SK-N-SH (cell line): ENCODE results near the gene TIAL1. TPM values are rescaled to one million over a fixed set of nuclear protein-coding genes. Genes with fewer than 3 reads are reported as not detected.

ENCODE experiments used
- CTCF ChIA-PET: fragments of 300-600, 350-600 bp; formaldehyde crosslinking; extraction: SDS; loops from one replicate; lab custom pipeline; 2021; lab: Yijun Ruan, JAX
- POLR2A ChIA-PET: fragments of 350-600 bp; sonication (Branson Sonifier 250); formaldehyde crosslinking; extraction: SDS; loops from one replicate; lab custom pipeline; 2020; ENCODE audit warnings: antibody characterized with exemption, inconsistent platforms; lab: Yijun Ruan, JAX
- DNase-seq: peaks from one replicate; pipeline ENCODE4 v3.0.0; 2012
- H2AFZ ChIP-seq: fragments of 200-600 bp; sonication (generic); 2 replicates; pipeline ENCODE4 v1.8.1; 2016; ENCODE audit warnings: antibody characterized with exemption, mild to moderate bottlenecking, low read depth
- H3F3A ChIP-seq: fragments of 200-600 bp; sonication (generic); replicated peaks from 2 replicates; pipeline ENCODE3; 2016; ENCODE audit warnings: antibody characterized with exemption, mild to moderate bottlenecking; ENCODE audit not compliant: insufficient read depth
- H3K27ac ChIP-seq, 2 experiments: fragments of 200-500 bp in 1 of 2; fragments of 200-600 bp in 1 of 2; sonication (Bioruptor generic) in 1 of 2; sonication (generic), shearing (Covaris generic) in 1 of 2; 2 replicates each; pipeline versions ENCODE4 v1.5.1 to v1.6.1; 2014 to 2016; ENCODE audit warnings: low read depth in 2 of 2, inconsistent platforms in 1 of 2, low read length in 1 of 2, mild to moderate bottlenecking in 1 of 2, mixed read lengths in 1 of 2
- H3K27me3 ChIP-seq: fragments of 200-600 bp; sonication (generic), shearing (Covaris generic); 2 replicates; pipeline ENCODE4 v1.6.1; 2016; ENCODE audit warnings: mixed run types; ENCODE audit not compliant: insufficient read depth
- H3K36me3 ChIP-seq, 2 experiments: fragments of 200-500 bp in 1 of 2; fragments of 200-600 bp in 1 of 2; sonication (Bioruptor generic) in 1 of 2; sonication (generic) in 1 of 2; replicated peaks in 1 of 2; 2 replicates each; pipeline versions ENCODE3 to v1.5.1; 2014 to 2016; ENCODE audit warnings: low read length in 1 of 2, mild to moderate bottlenecking in 1 of 2; ENCODE audit not compliant: insufficient read depth in 2 of 2, control insufficient read depth in 1 of 2
- H3K4me1 ChIP-seq, 2 experiments: fragments of 200-500 bp in 1 of 2; fragments of 200-600 bp in 1 of 2; sonication (Bioruptor generic) in 1 of 2; sonication (generic), shearing (Covaris generic) in 1 of 2; 2 replicates each; pipeline versions ENCODE4 v1.5.1 to v1.6.1; 2014 to 2016; ENCODE audit warnings: low read depth in 1 of 2, low read length in 1 of 2, mixed run types in 1 of 2; ENCODE audit not compliant: insufficient read depth in 2 of 2, control insufficient read depth in 1 of 2
- H3K4me2 ChIP-seq: fragments of 200-600 bp; sonication (generic), shearing (Covaris generic); 2 replicates; pipeline ENCODE4 v1.6.1; 2017; ENCODE audit warnings: mixed run types
- H3K4me3 ChIP-seq, 2 experiments: fragments of 200-500 bp in 1 of 2; fragments of 200-600 bp in 1 of 2; sonication (Bioruptor generic) in 1 of 2; sonication (generic), shearing (Covaris generic) in 1 of 2; 2 replicates each; pipeline versions ENCODE4 v1.5.1 to v1.8.1; 2014 to 2016; ENCODE audit warnings: low read depth in 2 of 2, inconsistent platforms in 1 of 2, low read length in 1 of 2, mild to moderate bottlenecking in 1 of 2, mixed read lengths in 1 of 2, moderate library complexity in 1 of 2
- H3K79me2 ChIP-seq: fragments of 200-600 bp; sonication (generic); 2 replicates; pipeline ENCODE4 v1.8.1; 2017; ENCODE audit warnings: mild to moderate bottlenecking; ENCODE audit not compliant: insufficient read depth
- H3K9ac ChIP-seq: fragments of 200-600 bp; sonication (generic); 2 replicates; pipeline ENCODE4 v1.6.1; 2017; ENCODE audit warnings: mixed run types
- H3K9me2 ChIP-seq: fragments of 200-600 bp; sonication (generic); 2 replicates; pipeline ENCODE4 v1.6.1; 2017; ENCODE audit warnings: mixed run types
- H3K9me3 ChIP-seq: fragments of 200-600 bp; sonication (generic); 2 replicates; pipeline ENCODE4 v1.6.1; 2017; ENCODE audit warnings: mixed run types, mild to moderate bottlenecking, moderate library complexity
- H4K20me1 ChIP-seq: fragments of 200-600 bp; sonication (generic); 2 replicates; pipeline ENCODE4 v1.6.1; 2017; ENCODE audit warnings: mild to moderate bottlenecking, mixed run types; ENCODE audit not compliant: insufficient read depth
- CHD2 ChIP-seq: fragments of 150-350 bp; IDR thresholded peaks from 2 replicates; pipeline ENCODE4 v1.6.1; 2018; ENCODE audit warnings: low read length; ENCODE audit not compliant: partially characterized antibody
- CTCF ChIP-seq: fragments of 200-600 bp; sonication (generic); IDR thresholded peaks from 2 replicates; pipeline ENCODE4 v1.6.1; 2017; ENCODE audit warnings: antibody characterized with exemption, mild to moderate bottlenecking, moderate library complexity
- ELF1 ChIP-seq: IDR thresholded peaks from 2 replicates; pipeline ENCODE4 v1.4.0; 2012
- EZH2phosphoT487 ChIP-seq: fragments of 200-600 bp; sonication (generic); IDR thresholded peaks from 2 replicates; pipeline ENCODE4 v1.6.1; 2017; ENCODE audit warnings: low read depth, mixed run types, mild to moderate bottlenecking, antibody characterized with exemption, moderate library complexity, borderline replicate concordance
- FOXM1 ChIP-seq: IDR thresholded peaks from 2 replicates; pipeline ENCODE4 v1.4.0; 2012; ENCODE audit warnings: low read depth, mild to moderate bottlenecking
- GABPA ChIP-seq: IDR thresholded peaks from 2 replicates; pipeline ENCODE4 v1.4.0; 2012; ENCODE audit warnings: low read depth, mild to moderate bottlenecking
- GATA2 ChIP-seq: sonication (generic); formaldehyde crosslinking; IDR thresholded peaks from 2 replicates; pipeline ENCODE4 v1.5.0; 2020; ENCODE audit warnings: mild to moderate bottlenecking, missing genetic modification reagents
- JUND ChIP-seq: IDR thresholded peaks from 2 replicates; pipeline ENCODE4 v1.4.0; 2012
- POLR2AphosphoS5 ChIP-seq: IDR thresholded peaks from 2 replicates; pipeline ENCODE4 v1.6.1; 2012; ENCODE audit warnings: low read depth, low read length
- RAD21 ChIP-seq: IDR thresholded peaks from 2 replicates; pipeline ENCODE4 v1.6.1; 2012; ENCODE audit warnings: mild to moderate bottlenecking, low read length
- RFX5 ChIP-seq: IDR thresholded peaks from 2 replicates; pipeline ENCODE4 v1.6.1; 2012; ENCODE audit warnings: mild to moderate bottlenecking, improper control_type of control experiment, low read length
- RXRA ChIP-seq: IDR thresholded peaks from 2 replicates; pipeline ENCODE4 v1.4.0; 2012; ENCODE audit warnings: low read depth, mild to moderate bottlenecking, borderline replicate concordance
- SMC3 ChIP-seq: IDR thresholded peaks from 2 replicates; pipeline ENCODE4 v1.6.1; 2012; ENCODE audit warnings: low read depth, low read length, improper control_type of control experiment
- TAF1 ChIP-seq: IDR thresholded peaks from 2 replicates; pipeline ENCODE4 v1.6.1; 2012; ENCODE audit warnings: low read depth, mild to moderate bottlenecking, low read length, moderate library complexity, borderline replicate concordance
- TEAD4 ChIP-seq: IDR thresholded peaks from 2 replicates; pipeline ENCODE4 v1.4.0; 2012; ENCODE audit warnings: mild to moderate bottlenecking, borderline replicate concordance; ENCODE audit not compliant: insufficient read depth
- USF1 ChIP-seq: IDR thresholded peaks from 2 replicates; pipeline ENCODE4 v1.4.0; 2012; ENCODE audit warnings: low read depth, borderline replicate concordance
- WGBS: methylation state at CpG from one replicate; pipeline ENCODE4 v1.1.6; 2017; ENCODE audit warnings: low lambda C conversion rate; 5-methylcytosine and 5-hydroxymethylcytosine counted together
- polyA plus RNA-seq, 3 experiments: library from polyadenylated mRNA; depleted of rRNA; stranded (reverse); fragments of >200 nt; gene quantifications; 2 replicates each; pipeline ENCODE4 v1.2.3, GENCODE V29; 2012
- TF ChIP-seq, protein P1 (sequence below): fragments of 150-350 bp; IDR thresholded peaks from 2 replicates; pipeline ENCODE4 v1.6.1; 2016; ENCODE audit warnings: mild to moderate bottlenecking, low read depth, low read length

The TIAL1 gene
- polyA plus RNA-seq, 1 of the 3 experiments (the other 2 are of a cell fraction): 58.0 TPM

DNA sequence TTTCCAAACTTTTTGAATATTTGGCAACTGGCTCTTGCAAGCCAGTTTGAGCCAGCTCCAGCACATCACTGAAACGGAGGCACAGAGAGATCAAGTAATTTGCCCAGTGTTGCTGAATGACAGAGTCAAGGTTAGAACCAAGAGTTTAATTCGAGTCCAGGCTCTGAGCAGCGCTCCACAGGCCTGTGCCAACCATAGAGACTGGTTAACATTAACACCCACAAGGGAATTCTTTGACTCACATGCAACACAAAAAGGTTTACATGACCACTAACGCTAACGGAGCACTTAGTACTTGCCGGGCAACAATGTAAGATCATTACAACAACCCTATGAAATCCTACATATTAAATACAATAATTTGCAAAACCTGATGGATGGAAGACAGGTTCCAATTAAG lies 55.7 kb downstream of the TIAL1 start:
- CTCF ChIA-PET: interaction anchor here (0.9 to 1.3 kb wide), 3 partner anchors 12 to 342 kb away, joined by 3 to 5 read pairs (median 3); no protein-coding TSS in a partner anchor

DNA sequence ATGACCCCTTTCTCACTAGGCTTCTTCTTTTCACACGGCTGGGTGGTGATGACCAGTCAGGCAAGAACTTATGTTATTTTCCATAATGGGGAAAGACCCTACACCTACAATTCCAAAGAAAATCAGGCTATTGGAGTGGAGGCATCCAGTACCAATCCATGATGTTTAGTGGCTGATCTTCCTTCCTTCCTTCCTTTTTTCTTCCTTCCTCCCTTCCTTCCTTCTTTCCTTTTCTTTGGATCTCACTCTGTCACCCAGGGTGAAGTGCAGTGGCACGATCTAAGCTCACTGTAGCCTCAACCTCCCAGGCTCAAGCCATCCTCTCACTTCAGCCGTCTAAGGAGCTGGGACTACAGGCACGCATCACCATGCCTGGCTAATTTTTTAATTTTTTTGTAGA lies 56.7 kb downstream of the TIAL1 start:
- Histone ChIP-seq H3K9me2 (no peaks in the 10 kb centered on the region), H3K4me3 (no peak overlapping the region), H3K9me3 (no peaks in the 10 kb centered on the region), H3K36me3 (no peaks in the 10 kb centered on the region), H4K20me1 (peaks cover under 1% of the 10 kb centered on the region; the same call in 1 of the 2 replicates), H3F3A (peaks cover 9% of the 10 kb centered on the region), H3K27me3 (no peaks in the 10 kb centered on the region), H3K4me2 (peak overlapping the region; percentile 97; the same call in 1 of the 2 replicates), H3K27ac (no peak overlapping the region), H3K9ac (no peak overlapping the region), H3K79me2 (peaks cover 61% of the 10 kb centered on the region), H2AFZ (no peak overlapping the region), H3K4me1 (peaks cover 0 to 17% of the 10 kb centered on the region in 2 experiments; a peak in 2 of 4 replicates)
- ChIA-PET CTCF (interaction anchor here (1.3 kb wide), 1 partner anchor 341 kb away, joined by 5 read pairs; no protein-coding TSS in a partner anchor), POLR2A (no interaction called here)
- WGBS: 94% methylated on average over 4 of the region's 4 CpGs
- DNase-seq: no peak
- no peak for TF ChIP-seq USF1
- TF ChIP-seq, protein P1, sequence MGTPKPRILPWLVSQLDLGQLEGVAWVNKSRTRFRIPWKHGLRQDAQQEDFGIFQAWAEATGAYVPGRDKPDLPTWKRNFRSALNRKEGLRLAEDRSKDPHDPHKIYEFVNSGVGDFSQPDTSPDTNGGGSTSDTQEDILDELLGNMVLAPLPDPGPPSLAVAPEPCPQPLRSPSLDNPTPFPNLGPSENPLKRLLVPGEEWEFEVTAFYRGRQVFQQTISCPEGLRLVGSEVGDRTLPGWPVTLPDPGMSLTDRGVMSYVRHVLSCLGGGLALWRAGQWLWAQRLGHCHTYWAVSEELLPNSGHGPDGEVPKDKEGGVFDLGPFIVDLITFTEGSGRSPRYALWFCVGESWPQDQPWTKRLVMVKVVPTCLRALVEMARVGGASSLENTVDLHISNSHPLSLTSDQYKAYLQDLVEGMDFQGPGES: no peak
- no peak for TF ChIP-seq JUND
- no peak for TF ChIP-seq GABPA
- no peak for TF ChIP-seq POLR2AphosphoS5
- no peak for TF ChIP-seq RXRA
- no peak for TF ChIP-seq CTCF
- TF ChIP-seq FOXM1: no peak
- no peak for TF ChIP-seq ELF1
- TF ChIP-seq SMC3: no peak
- no peak for TF ChIP-seq RAD21
- no peak for TF ChIP-seq TEAD4
- TF ChIP-seq TAF1: no peak
- TF ChIP-seq CHD2: no peak
- TF ChIP-seq RFX5: no peak
- TF ChIP-seq GATA2: no peak

More for the DNA sequence above, 55.7 kb downstream of the TIAL1 start:
- Histone ChIP-seq H3K27ac (no peak overlapping the region), H3K4me2 (peak overlapping the region; percentile 97), H3K9me2 (no peaks in the 10 kb centered on the region), H3K36me3 (no peaks in the 10 kb centered on the region), H3F3A (peaks cover 4% of the 10 kb centered on the region), H3K4me1 (peaks cover 2 to 17% of the 10 kb centered on the region in 2 experiments; a peak in 3 of 4 replicates), H3K79me2 (peaks cover 61% of the 10 kb centered on the region), H3K9me3 (no peaks in the 10 kb centered on the region), H3K9ac (no peak overlapping the region), H2AFZ (no peak overlapping the region), H3K4me3 (peak overlapping the region; percentile 63 to 71; a peak in 2 of 4 replicates), H4K20me1 (no peaks in the 10 kb centered on the region), H3K27me3 (no peaks in the 10 kb centered on the region)
- no peak for DNase-seq
- TF ChIP-seq RAD21: no peak
- no peak for TF ChIP-seq CTCF
- no peak for TF ChIP-seq EZH2phosphoT487
- no peak for TF ChIP-seq CHD2
- no peak for TF ChIP-seq FOXM1
- POLR2A ChIA-PET: interaction anchor here (0.6 kb wide), 1 partner anchor 31 kb away, joined by 6 read pairs; no protein-coding TSS in a partner anchor
- WGBS: 92% methylated on average over 6 of the region's 6 CpGs
